ENCODE measurements around the gene NDST3.

GRCh38 chr4:118033148-118034052, 886 bp upstream of the NDST3 start:
- TF ChIP-seq CTCF (IDR thresholded peaks at IDR 0.05) (no peak), POLR2A (IDR thresholded peaks at IDR 0.05) (no peak)
